Stomach (tissue), 9 donors: ENCODE data around the gene ZNF732. TPM values are rescaled to one million over a fixed set of nuclear protein-coding genes. Genes with fewer than 3 reads are reported as not detected.
"Not testable (repeated sequence)": the region's sequence is repeated elsewhere in the genome, so short reads cannot be mapped to it uniquely, and the experiment has no call there.

Source experiments
- DNase-seq, 2 donors: peaks; one replicate each; pipeline versions ENCODE4 v3.0.0 to v3.0.0-alpha.2; 2013 to 2019
- H3K27ac ChIP-seq, 5 donors: fragments of 200-600 bp in 4 of 5; sonication (generic) in 4 of 5; one replicate each; pipeline ENCODE4 v1.5.1; 2013 to 2019; ENCODE audit warnings: mild to moderate bottlenecking in 1 of 5, moderate library complexity in 1 of 5
- H3K27me3 ChIP-seq, 3 donors: fragments of 200-600 bp; sonication (generic); one replicate each; pipeline ENCODE4 v1.5.1; 2017 to 2019; ENCODE audit warnings: mixed run types in 1 of 3
- H3K36me3 ChIP-seq, 4 donors: fragments of 200-600 bp; sonication (generic); 1 replicate in 3 of 4; 2 replicates in 1 of 4; pipeline ENCODE4 v1.5.1; 2016 to 2019
- H3K4me1 ChIP-seq, 4 donors: fragments of 200-600 bp; sonication (generic); one replicate each; pipeline ENCODE4 v1.5.1; 2016 to 2019
- H3K4me3 ChIP-seq, 4 donors: fragments of 200-600 bp; sonication (generic) in 3 of 4; one replicate each; pipeline ENCODE4 v1.5.1; 2016 to 2019; ENCODE audit warnings: mild to moderate bottlenecking in 1 of 4
- H3K9me3 ChIP-seq, 4 donors: fragments of 200-600 bp; sonication (generic); one replicate each; pipeline ENCODE4 v1.5.1; 2016 to 2019
- CTCF ChIP-seq, 7 experiments: fragments of 450-650 bp in 4 of 7; fragments of 200-600 bp in 3 of 7; sonication (generic) in 3 of 7; IDR thresholded peaks; one replicate each; pipeline ENCODE4 v1.5.1; 2016 to 2019; ENCODE audit warnings: antibody characterized with exemption in 7 of 7, control low read depth in 2 of 7, mild to moderate bottlenecking in 1 of 7
- EP300 ChIP-seq: sonication (generic); formaldehyde crosslinking; IDR thresholded peaks from one replicate; pipeline ENCODE4 v1.6.1; 2017; ENCODE audit warnings: antibody characterized with exemption
- POLR2A ChIP-seq, 4 donors: fragments of 450-650 bp; IDR thresholded peaks; one replicate each; pipeline ENCODE4 v1.6.1; 2016; ENCODE audit warnings: antibody characterized with exemption in 4 of 4, control low read depth in 2 of 4, mild to moderate bottlenecking in 1 of 4, moderate library complexity in 1 of 4
- POLR2AphosphoS5 ChIP-seq, 3 donors: sonication (generic); formaldehyde crosslinking; IDR thresholded peaks; one replicate each; pipeline ENCODE4 v1.6.1; 2016; ENCODE audit warnings: antibody characterized with exemption in 3 of 3
- WGBS, 5 donors: extraction: QIAGEN DNeasy Blood & Tissue Kit in 3 of 5; methylation state at CpG; one replicate each; pipeline versions ENCODE4 v1.1.5 to v1.1.7; 2013 to 2018; 5-methylcytosine and 5-hydroxymethylcytosine counted together
- intact Hi-C: fragments of 100-400 bp; cut with DNase I; formaldehyde crosslinking; loops from one replicate; pipeline ENCODE4 v1.15.1; 2023; ENCODE audit warnings: low total_unique reads
- polyA plus RNA-seq, 3 donors: library from polyadenylated mRNA; stranded (reverse); fragments of 200-250 nt; gene quantifications; one replicate each; pipeline ENCODE4 v1.2.3, GENCODE V29; 2013
- total RNA-seq, 5 donors: library from RNA; depleted of rRNA; stranded (reverse); fragments of >200 nt; gene quantifications; one replicate each; pipeline versions ENCODE4 v1.1.0 to v1.2.3, GENCODE V29; 2014 to 2016
- donor health status: healthy with polysubstance abuse.
- donor health status: Bipolar disorder and iron deficiency.
- donor health status: healthy.

ZNF732 gene
- total and polyA plus RNA-seq, 8 donors, result 0.15 to 5.1 (median 0.29) TPM; not detected in 5

- Histone ChIP-seq H3K4me1 (peaks cover 0 to 12% (median 5%) of the 10 kb centered on the region in 4 donors), H3K36me3 (no peaks in the 10 kb centered on the region), H3K4me3 (peak overlapping the region; percentile 39 to 51 (median 47)), H3K27me3 (no peaks in the 10 kb centered on the region), H3K9me3 (peaks cover 0 to 10% (median 8%) of the 10 kb centered on the region in 4 donors), H3K27ac (peak overlapping the region in 3 of 5 donors; percentile 18 to 77 (median 62))
- intact Hi-C loops, result no loop called here
- TF ChIP-seq EP300 (no peak), POLR2A (IDR thresholded peaks at IDR 0.05) (no peak), POLR2AphosphoS5 (IDR thresholded peaks at IDR 0.05) (peak; percentile 24 to 81 (median 29)), CTCF (IDR thresholded peaks at IDR 0.05) (peak in 5 of 7 experiments; percentile 75 to 92 (median 83))
- peak; percentile 72 to 74 for DNase-seq
- 17 to 33% (median 24%) methylated on average over 15 of the region's 15 CpGs for whole genome bisulfite sequencing, 5 donors
Observed at GRCh38 chr4:242121-242848, 63.0 kb downstream of the ZNF732 start.

GRCh38 chr4:241411-241810 lies 63.9 kb downstream of the ZNF732 start:
- H3K4me1 ChIP-seq, result peaks cover 0 to 12% (median 5%) of the 10 kb centered on the region in 4 donors
- DNase-seq, H3K4me3 ChIP-seq, H3K27me3 ChIP-seq, intact Hi-C loops, H3K9me3 ChIP-seq, H3K36me3 ChIP-seq: not testable (repeated sequence)
- peak overlapping the region in 3 of 5 donors; percentile 18 to 77 (median 62) for H3K27ac ChIP-seq
- 68 to 82% (median 79%) methylated on average over 7 of the region's 7 CpGs for WGBS, 5 donors

- Histone ChIP-seq H3K4me1 (no peaks in the 10 kb centered on the region), H3K36me3 (no peaks in the 10 kb centered on the region), H3K9me3 (peaks cover 0 to 16% (median 3%) of the 10 kb centered on the region in 4 donors), H3K27me3 (no peaks in the 10 kb centered on the region), H3K4me3 (no peak overlapping the region), H3K27ac (no peak overlapping the region)
- intact Hi-C loops, result no loop called here
- TF ChIP-seq CTCF (IDR thresholded peaks at IDR 0.05) (no peak), POLR2AphosphoS5 (IDR thresholded peaks at IDR 0.05) (no peak)
- WGBS, 5 donors, result 95 to 99% (median 97%) methylated on average over 2 of the region's 2 CpGs
- no peak for DNase-seq
Observed at GRCh38 chr4:236028-236427, 69.2 kb downstream of the ZNF732 start.

- TF ChIP-seq POLR2A (IDR thresholded peaks at IDR 0.05) (no peak), CTCF (IDR thresholded peaks at IDR 0.05) (no peak), EP300 (no peak), POLR2AphosphoS5 (IDR thresholded peaks at IDR 0.05) (no peak)
- 62 to 84% (median 69%) methylated on average over 1 of the region's 1 CpG for WGBS, 5 donors
- H3K27ac ChIP-seq, result no peak overlapping the region
Observed at GRCh38 chr4:234178-234577, 71.1 kb downstream of the ZNF732 start.

GRCh38 chr4:223913-224497 lies 81.3 kb downstream of the ZNF732 start:
- H3K27me3 ChIP-seq, result no peaks in the 10 kb centered on the region
- 94 to 100% (median 99%) methylated on average over 1 of the region's 1 CpG for WGBS, 5 donors
- intact Hi-C loops, result no loop called here

More at GRCh38 chr4:234178-234577, 71.1 kb downstream of the ZNF732 start:
- H3K4me3 ChIP-seq, result no peak overlapping the region
- no peaks in the 10 kb centered on the region for H3K27me3 ChIP-seq
- no peak for DNase-seq
- H3K36me3 ChIP-seq, result no peaks in the 10 kb centered on the region
- peaks cover 2 to 25% (median 5%) of the 10 kb centered on the region in 4 donors for H3K9me3 ChIP-seq
- H3K4me1 ChIP-seq, result no peaks in the 10 kb centered on the region
- intact Hi-C loops, result no loop called here

More at GRCh38 chr4:223913-224497, 81.3 kb downstream of the ZNF732 start:
- no peak for DNase-seq
- Histone ChIP-seq H3K9me3 (peaks cover 0 to 66% (median 25%) of the 10 kb centered on the region in 4 donors), H3K27ac (no peak overlapping the region), H3K4me3 (no peak overlapping the region), H3K36me3 (peaks cover 0 to 11% (median 0%) of the 10 kb centered on the region in 4 donors), H3K4me1 (no peaks in the 10 kb centered on the region)
- TF ChIP-seq CTCF (IDR thresholded peaks at IDR 0.05) (no peak), EP300 (no peak), POLR2A (IDR thresholded peaks at IDR 0.05) (no peak), POLR2AphosphoS5 (IDR thresholded peaks at IDR 0.05) (no peak)
